Central memory CD4-positive, alpha-beta T cell (primary cell): ENCODE data around the gene GNS.
"Not testable (repeated sequence)": the region's sequence is repeated elsewhere in the genome, so short reads cannot be mapped to it uniquely, and the experiment has no call there.

Experiments used
- DNase-seq: peaks from one replicate; pipeline ENCODE4 v3.0.0; 2022

GNS gene

DNA sequence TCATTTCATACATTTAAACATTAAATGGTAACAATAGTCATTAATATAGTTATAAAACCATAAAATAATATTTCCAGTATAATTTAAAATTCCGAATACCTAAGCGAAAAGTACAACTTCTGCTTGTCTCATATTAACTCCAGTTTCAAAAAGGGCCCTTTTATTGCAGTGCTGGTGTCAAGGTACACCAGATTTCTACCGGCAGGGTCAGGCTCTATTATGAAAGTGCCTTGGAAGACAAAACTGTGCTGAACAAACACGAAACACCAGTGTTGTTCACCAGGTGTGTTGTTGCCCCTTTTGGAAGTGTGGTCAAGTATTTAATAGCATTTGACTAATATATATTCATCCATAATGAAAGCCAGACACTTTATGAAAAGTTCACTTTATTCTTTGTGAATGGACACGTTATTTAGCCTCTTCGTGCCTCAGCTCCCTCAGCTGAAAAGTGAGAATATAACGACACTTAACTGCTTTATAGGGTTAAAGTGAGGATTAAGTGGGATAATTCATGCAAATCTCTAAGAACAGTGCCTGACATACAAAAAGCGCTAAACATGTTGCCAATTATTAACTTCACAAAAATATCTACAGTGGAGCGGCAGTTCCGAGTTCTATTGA, 20.3 kb upstream of the GNS start:
- no peak for DNase-seq

- not testable (repeated sequence) for DNase-seq
Observed at GRCh38 chr12:64775147-64775736, 16.0 kb upstream of the GNS start.

DNA sequence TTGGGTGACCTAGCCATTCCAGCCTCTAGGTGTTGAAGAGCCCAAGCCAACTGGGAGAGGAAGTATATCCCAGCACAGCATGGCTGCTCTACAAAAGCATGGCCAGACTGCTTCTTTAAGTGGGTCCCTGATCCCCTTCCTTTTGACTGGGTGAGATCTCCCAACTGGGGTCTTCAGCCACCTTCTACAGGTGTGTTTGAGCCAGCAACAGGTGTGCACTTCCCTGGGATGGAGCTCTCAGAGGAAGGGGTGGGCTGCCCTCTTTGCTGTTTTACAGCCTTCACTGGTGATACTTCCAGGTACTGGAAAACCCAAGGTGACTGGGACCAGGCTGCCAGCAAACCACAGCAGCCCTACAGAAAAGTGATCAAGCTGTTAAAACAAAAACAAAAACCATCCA, 14.2 kb upstream of the GNS start:
- no peak for DNase-seq

- DNase-seq, result no peak
Observed at GRCh38 chr12:64767495-64767894, 8.3 kb upstream of the GNS start.

DNA sequence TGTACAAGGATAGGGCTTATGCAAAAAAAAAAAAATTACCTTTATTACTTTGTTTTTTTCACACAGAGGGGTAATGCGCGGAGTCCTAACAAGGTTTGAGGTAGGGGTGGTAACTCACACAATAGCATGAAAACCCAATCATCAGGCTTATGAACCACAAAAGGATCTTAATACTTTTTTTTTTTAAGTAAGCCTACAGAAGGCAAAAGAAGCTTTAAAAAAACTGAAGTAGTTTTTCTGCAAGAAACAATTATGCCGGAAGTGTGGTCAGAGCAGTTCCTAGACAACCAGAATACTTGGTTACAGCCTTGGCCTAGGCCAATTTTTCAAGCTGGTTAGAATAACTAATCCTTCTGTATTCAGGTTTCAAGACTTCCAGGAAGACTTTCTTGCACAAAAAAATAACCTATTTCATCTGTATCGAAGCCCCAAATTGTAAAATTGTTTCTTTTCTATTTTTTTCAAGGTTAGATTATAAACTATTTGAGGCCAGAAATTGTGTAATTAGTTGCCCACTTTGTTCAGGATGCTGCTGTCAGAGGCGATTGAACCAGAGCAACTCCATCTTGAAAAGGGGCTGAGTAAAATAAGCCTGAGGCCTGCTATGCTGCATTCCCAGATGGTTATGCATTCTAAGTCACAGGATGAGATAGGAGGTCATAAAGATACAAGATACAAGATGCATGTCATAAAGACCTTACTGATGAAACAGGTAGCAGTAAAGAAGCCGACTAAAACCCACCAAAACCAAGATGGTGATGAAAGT, 1.8 kb upstream of the GNS start:
- peak; percentile 13 for DNase-seq

GRCh38 chr12:64757771-64758170, 1.4 kb downstream of the GNS start:
- DNase-seq, result no peak

- DNase-seq, result no peak
Observed at GRCh38 chr12:64756376-64756775, 2.8 kb downstream of the GNS start.

GRCh38 chr12:64753427-64753826, 5.8 kb downstream of the GNS start:
- DNase-seq, result no peak

DNA sequence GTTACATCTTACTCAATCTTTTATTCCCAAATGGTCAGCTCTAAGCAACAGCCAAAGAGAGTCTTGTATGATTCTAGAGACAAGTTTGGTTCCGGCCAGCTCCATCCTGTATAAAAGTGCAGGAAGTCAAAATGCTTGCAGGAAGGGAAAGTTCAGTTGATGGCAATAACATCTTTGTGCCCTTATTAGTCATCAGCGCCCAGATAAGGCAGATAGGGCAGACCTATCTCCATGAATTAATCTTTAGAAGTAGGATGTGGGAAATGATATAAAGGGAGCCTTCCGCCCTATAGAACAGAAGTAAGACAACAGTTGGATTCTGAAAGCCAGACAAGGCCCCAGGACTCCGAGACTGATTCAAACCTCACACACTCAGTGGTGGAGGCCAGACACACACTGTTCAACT, 6.4 kb downstream of the GNS start:
- DNase-seq, result no peak

DNA sequence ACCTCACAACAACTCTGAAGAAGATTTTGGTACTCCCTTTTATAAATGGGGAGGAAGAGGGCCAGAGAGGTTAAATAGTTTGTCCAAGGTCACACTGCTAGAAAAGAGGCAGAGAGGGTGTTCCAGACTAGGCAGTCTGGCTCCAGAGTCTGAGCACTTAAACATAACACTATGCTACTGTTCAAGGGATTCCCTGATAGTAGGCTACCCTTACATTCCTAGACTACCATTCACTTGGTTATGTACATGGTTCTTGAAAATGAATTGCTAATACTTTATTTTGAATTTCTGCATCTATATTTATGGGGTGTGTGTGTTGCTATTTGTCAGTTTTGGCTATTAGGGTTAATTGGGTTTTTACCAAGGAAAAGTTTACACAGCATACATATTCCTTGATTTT, 7.2 kb downstream of the GNS start:
- DNase-seq, result no peak

GRCh38 chr12:64749461-64750200, 9.6 kb downstream of the GNS start:
- no peak for DNase-seq

DNA sequence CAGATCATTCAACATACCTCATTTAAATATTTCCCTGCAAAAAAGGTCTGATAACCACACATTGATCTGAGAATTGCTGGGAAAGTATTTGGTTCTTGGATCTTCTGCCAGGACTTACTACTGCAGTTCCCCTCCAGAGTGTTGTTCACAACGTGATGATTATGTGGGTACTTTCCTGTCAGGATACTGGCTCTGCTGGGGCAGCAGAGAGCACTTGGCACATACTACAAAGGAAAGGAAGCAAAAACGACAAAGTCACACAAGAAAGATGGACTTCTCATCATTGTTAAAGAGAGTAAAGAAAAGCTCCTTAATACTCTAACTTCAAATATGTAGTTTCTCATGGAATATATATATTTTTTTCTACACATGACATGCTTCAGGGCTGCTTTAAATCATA, 11.5 kb downstream of the GNS start:
- no peak for DNase-seq

DNA sequence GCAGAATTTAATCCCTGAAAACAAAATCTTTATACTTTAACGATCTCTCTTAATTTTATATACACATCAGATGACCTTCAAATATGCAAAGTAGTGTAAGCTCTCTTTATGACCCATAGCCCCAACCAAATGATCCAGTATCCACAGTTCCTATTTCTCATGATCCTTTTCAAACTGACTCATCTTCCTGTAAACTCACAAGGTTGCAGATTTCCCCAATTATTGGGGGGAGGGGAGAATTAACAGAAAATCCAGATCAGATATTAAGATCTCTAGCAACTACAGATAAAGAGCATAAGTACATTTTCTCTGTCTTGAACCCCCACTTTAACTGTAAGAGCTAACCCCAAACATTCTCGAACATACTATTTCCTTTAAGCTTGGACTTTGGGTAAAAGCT, 12.5 kb downstream of the GNS start:
- DNase-seq, result no peak

DNA sequence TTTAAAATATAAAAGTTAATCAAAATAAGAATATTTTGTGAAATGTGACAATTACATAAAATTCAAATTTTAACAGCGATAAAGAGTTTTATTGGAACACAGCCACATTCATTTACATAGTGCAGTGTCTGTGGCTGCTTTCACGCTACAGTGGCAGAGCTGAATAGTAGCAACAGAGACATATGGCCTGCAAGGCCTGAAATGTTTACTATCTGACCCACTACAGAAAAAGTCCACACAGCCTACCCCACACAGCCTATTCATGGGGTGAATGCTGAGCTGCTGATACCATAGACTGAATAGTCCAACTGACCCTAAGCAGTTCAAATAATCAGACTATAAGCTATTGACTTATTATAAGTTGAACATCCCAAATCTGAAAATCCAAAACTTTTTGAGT, 13.2 kb downstream of the GNS start:
- no peak for DNase-seq

DNA sequence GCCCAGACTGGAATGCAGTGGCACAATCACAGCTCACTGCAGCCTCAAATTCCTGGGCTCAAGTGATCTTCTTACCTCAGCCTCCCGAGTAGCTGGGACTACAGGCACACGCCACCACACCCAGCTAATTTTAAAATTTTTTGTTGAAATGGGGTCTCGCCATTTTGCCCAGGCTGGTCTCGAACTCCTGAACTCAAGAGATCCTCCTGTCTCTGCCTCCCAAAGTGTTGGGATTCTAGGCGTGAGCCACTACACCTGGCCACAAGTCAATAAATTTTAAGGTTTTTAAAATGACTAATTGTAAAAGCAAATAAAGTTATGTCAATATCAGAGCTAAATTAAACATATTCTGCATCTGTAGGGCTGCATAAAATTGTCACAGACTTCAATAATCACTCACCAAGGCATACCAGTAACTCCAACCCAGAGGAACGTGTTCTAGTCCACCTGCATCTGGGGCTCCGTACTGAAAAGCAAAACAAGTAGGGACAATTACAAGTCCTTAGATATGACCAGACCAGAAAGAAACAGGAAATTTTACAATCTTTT, 13.9 kb downstream of the GNS start:
- no peak for DNase-seq

DNA sequence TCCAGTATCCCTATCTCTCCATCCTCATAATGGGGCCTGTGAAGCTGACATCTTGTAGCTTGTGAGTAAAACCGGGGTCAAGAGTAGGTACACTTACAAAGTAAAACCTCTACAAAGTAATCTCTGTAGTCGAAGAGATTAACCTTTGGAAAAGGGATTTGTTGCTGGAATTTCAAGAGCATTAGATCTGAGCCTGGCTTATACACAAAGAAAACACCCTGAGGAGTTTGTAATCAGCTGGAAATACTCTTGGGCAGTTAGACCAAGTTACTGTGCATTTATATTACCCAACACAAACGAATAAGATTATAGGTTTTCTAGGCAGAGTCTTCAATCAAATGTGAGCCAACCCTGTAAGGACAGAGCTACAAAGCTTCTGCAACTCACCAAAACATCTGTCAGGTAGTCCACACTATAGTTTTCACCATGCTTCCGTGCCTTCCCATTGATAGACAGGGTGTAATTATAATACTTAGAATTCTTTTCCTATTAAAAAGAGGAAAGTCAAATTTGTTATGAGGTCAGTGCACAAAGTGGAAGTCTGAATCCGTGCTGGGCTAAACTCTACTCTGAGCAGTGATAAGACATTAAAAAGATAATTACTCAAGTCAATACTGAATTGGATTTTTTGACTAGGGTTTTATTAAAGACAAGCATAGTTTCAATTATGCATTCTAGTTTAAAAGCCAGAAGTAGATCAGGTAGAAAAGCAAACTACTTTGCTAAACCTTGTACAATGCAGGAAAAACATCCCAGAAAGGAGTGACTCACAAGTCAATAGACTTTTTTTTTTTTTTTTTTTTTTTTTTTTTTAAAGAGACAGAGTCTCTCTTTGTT, 14.6 kb downstream of the GNS start:
- DNase-seq, result no peak

- DNase-seq, result no peak
Observed at GRCh38 chr12:64743206-64743605, 16.0 kb downstream of the GNS start.

DNA sequence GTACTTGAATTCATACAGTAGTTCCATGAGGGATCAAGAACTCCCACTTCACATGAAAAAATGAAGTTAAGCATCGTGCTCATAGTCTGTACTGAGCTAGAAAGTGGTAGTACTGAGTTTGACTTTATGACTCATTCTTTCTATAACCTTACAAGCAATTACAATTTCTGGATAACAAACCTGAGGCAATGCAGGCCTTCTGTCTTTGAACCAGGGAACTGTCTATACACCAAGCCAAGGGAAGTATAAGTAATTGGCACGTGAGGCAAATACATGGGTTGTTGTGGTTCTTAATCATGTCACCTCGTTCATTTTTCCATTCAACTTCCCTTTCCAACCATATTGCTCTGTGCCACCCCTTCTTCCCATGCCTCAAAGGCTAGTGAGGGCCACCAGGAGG, 16.8 kb downstream of the GNS start:
- no peak for DNase-seq

DNA sequence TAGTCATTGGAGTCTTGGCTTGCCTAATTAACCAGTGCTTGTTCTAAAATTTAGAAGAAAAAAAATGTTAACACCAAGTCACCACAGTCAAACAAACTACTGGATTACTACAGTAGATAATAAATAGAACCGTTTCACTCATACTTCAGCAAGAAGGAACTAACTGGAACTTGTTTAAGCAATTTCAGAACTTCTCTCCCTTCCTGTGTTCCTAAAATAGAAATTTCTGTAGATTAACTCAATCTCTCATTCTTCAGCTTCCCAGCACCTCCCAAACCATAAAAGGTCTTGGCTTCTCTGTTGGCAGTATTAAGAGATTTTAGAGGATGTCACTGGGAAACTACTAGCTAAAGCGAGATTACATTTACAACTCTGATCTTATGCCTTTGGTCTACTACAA, 18.6 kb downstream of the GNS start:
- DNase-seq, result no peak

DNA sequence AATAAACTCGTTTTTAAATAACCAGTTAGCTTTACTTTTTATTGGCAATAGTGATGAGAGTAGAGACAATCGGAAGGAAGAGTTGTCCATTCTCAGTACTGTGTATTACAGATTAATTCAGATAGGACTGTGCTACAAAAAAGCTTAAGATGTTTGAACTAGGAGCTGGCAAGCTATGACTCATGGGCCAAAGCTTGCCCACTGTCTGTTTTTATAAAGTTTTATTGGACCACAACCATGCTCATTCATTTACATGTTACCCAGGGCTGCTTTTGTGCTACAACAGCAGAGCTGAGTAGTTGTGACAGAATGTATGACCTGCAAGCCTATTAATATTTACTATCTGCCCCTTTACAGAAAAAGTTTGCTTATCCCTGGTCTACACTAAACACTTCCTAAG, 19.4 kb downstream of the GNS start:
- no peak for DNase-seq

DNA sequence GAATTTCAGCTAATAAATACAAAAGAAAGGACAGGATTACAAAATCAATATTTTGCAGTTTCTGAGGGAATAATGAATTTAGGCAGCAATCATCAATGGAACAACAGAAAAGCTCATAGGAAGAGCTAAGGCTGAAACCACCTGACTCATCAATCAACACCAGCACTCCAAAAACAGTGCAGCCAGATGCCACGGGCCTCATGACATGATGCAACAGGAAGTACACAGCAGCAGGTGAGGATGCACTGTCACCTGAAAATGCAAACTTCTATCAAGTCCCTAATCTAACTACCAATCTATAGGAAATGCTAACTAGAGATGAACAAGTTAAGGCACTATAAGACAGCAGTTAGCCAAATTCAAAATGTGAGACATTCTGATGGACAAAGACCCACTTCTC, 21.7 kb downstream of the GNS start:
- DNase-seq, result peak; percentile 37

GRCh38 chr12:64736771-64737170, 22.4 kb downstream of the GNS start:
- DNase-seq, result no peak
